Hepatocyte (in vitro differentiated cells): Measurements from ENCODE around the gene INVS. TPM values are rescaled to one million over a fixed set of nuclear protein-coding genes. Genes with fewer than 3 reads are reported as not detected.

Experiments used
- DNase-seq: peaks from one replicate; pipeline ENCODE4 v3.0.0-alpha.2; 2016; ENCODE audit warnings: low spot score
- H2AFZ ChIP-seq: fragments of 200-600 bp; sonication (generic); 2 replicates; pipeline ENCODE4 v1.6.0; 2016; ENCODE audit warnings: antibody characterized with exemption, mild to moderate bottlenecking
- H3K27ac ChIP-seq: fragments of 200-600 bp; sonication (generic); 2 replicates; pipeline ENCODE4 v1.5.1; 2016; ENCODE audit warnings: mild to moderate bottlenecking
- H3K27me3 ChIP-seq: fragments of 200-600 bp; sonication (generic); 2 replicates; pipeline ENCODE4 v1.6.1; 2016
- H3K36me3 ChIP-seq: fragments of 200-600 bp; sonication (generic); replicated peaks from 2 replicates; pipeline ENCODE4 v1.5.1; 2016; ENCODE audit warnings: low read depth; ENCODE audit not compliant: insufficient read depth
- H3K4me1 ChIP-seq: fragments of 200-600 bp; sonication (generic); 2 replicates; pipeline ENCODE4 v1.5.1; 2016; ENCODE audit warnings: mild to moderate bottlenecking, moderate library complexity; ENCODE audit not compliant: insufficient read depth
- H3K4me2 ChIP-seq: fragments of 200-600 bp; sonication (generic); 2 replicates; pipeline ENCODE4 v1.6.0; 2016
- H3K4me3 ChIP-seq: fragments of 200-600 bp; sonication (generic); 2 replicates; pipeline ENCODE4 v1.5.1; 2016; ENCODE audit warnings: mild to moderate bottlenecking
- H3K79me2 ChIP-seq: fragments of 200-600 bp; sonication (generic); 2 replicates; pipeline ENCODE4 v1.6.0; 2017; ENCODE audit warnings: mild to moderate bottlenecking
- H3K9me2 ChIP-seq: fragments of 200-600 bp; sonication (generic); replicated peaks from 2 replicates; pipeline ENCODE4 v1.6.0; 2017; ENCODE audit warnings: mild to moderate bottlenecking; ENCODE audit not compliant: insufficient read depth
- H3K9me3 ChIP-seq: fragments of 200-600 bp; sonication (generic); 2 replicates; pipeline ENCODE4 v1.5.1; 2016; ENCODE audit warnings: low read depth, mild to moderate bottlenecking
- H4K20me1 ChIP-seq: fragments of 200-600 bp; sonication (generic); 2 replicates; pipeline ENCODE4 v1.6.0; 2016; ENCODE audit warnings: mild to moderate bottlenecking; ENCODE audit not compliant: insufficient read depth, poor library complexity, severe bottlenecking
- CTCF ChIP-seq: fragments of 200-600 bp; sonication (generic); IDR thresholded peaks from 2 replicates; pipeline ENCODE4 v1.5.1; 2016; ENCODE audit warnings: antibody characterized with exemption, mild to moderate bottlenecking; ENCODE audit not compliant: poor library complexity
- EZH2 ChIP-seq: fragments of 200-600 bp; sonication (generic); IDR thresholded peaks from 2 replicates; pipeline ENCODE4 v1.6.1; 2016; ENCODE audit warnings: antibody characterized with exemption, mild to moderate bottlenecking, borderline replicate concordance
- EZH2phosphoT487 ChIP-seq: fragments of 200-600 bp; sonication (generic); IDR thresholded peaks from one replicate; pipeline ENCODE4 v1.6.1; 2018; ENCODE audit warnings: antibody characterized with exemption, mild to moderate bottlenecking, low read depth, moderate library complexity; ENCODE audit not compliant: unreplicated experiment, severe bottlenecking
- WGBS: methylation state at CpG from one replicate; pipeline ENCODE4 v1.1.6; 2016; ENCODE audit warnings: low lambda C conversion rate; ENCODE audit errors: missing lambda C conversion rate; 5-methylcytosine and 5-hydroxymethylcytosine counted together
- polyA plus RNA-seq: library from polyadenylated mRNA; unstranded; fragments of >200 nt; fragmentation: Nextera tagmentation; extraction: Ambion mirVana; gene quantifications from 2 replicates; pipeline ENCODE4 v1.2.1, GENCODE V29; 2016
- total RNA-seq: library from RNA; depleted of rRNA; stranded (reverse); fragments of >200 nt; gene quantifications from 2 replicates; pipeline ENCODE4 v1.2.3, GENCODE V29; 2014

Gene INVS
- total and polyA plus RNA-seq, 2 experiments from 2014 or later, result 10.1 to 26.5 TPM

DNA sequence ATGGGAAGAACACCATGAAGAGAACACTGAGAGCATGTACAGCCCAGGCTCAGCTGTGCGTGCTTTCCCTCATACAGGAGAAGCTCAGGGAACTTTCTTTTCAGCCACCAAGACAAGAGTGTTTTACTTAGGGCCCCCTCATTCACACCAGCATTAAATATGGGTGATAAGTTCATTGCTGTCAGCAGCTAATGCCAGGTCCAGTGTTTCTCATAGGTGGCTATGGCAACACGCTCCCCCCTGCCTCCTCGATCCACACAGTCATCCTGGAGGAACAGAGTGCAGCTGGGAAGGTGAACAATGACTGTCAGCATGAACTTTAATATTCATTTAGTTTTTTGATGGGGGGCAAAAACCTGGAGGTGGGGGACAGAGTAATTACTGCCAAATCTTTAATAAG lies 199.3 kb downstream of the INVS start:
- Histone ChIP-seq H3K79me2 (peaks cover 2% of the 10 kb centered on the region), H3K36me3 (no peaks in the 10 kb centered on the region)

GRCh38 chr9:100303747-100304146 lies 204.7 kb downstream of the INVS start:
- 95% methylated on average over 3 of the region's 3 CpGs for WGBS

More for the DNA sequence above, 199.3 kb downstream of the INVS start:
- Histone ChIP-seq H4K20me1 (no peaks in the 10 kb centered on the region), H2AFZ (no peak overlapping the region), H3K4me1 (peaks cover 18% of the 10 kb centered on the region), H3K27ac (no peak overlapping the region), H3K9me3 (no peaks in the 10 kb centered on the region), H3K27me3 (no peaks in the 10 kb centered on the region), H3K9me2 (no peaks in the 10 kb centered on the region), H3K4me3 (no peak overlapping the region), H3K4me2 (no peak overlapping the region)
- WGBS, result 94% methylated on average over 3 of the region's 3 CpGs
- TF ChIP-seq EZH2 (no peak), EZH2phosphoT487 (no peak), CTCF (no peak)
- DNase-seq, result no peak

DNA sequence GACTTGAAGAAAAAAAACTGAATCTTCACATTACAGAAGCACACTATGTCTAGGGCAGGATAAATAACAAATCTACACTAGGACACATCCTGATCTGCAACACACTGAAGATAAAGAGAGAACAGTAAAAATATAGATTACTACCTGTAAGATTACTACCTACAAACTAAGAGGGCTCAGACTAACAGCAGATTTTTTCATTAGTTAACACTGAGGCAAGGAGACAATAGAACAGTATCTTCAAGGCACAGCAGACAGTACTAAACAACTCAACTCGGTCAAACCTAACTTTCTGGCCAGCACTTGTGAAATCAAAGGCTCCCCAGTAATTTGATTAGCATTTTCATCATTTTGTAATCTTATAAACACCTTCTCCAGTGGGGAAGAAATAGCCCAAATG lies 207.2 kb downstream of the INVS start:
- no peaks in the 10 kb centered on the region for H3K4me1 ChIP-seq
- no peaks in the 10 kb centered on the region for H3K9me3 ChIP-seq
- H3K9me2 ChIP-seq, result no peaks in the 10 kb centered on the region
- DNase-seq, result no peak
- no peak overlapping the region for H3K27ac ChIP-seq
- H4K20me1 ChIP-seq, result no peaks in the 10 kb centered on the region
- 97% methylated on average over 1 of the region's 1 CpG for WGBS
- no peaks in the 10 kb centered on the region for H3K36me3 ChIP-seq
- no peak overlapping the region for H3K4me3 ChIP-seq
- TF ChIP-seq EZH2, result no peak
- no peak for TF ChIP-seq CTCF
- no peak for TF ChIP-seq EZH2phosphoT487
- no peak overlapping the region for H2AFZ ChIP-seq
- peaks cover 18% of the 10 kb centered on the region for H3K79me2 ChIP-seq
- H3K4me2 ChIP-seq, result no peak overlapping the region
- no peaks in the 10 kb centered on the region for H3K27me3 ChIP-seq

More at GRCh38 chr9:100303747-100304146, 204.7 kb downstream of the INVS start:
- Histone ChIP-seq H3K36me3 (no peaks in the 10 kb centered on the region), H3K4me3 (no peak overlapping the region), H4K20me1 (no peaks in the 10 kb centered on the region), H3K9me2 (no peaks in the 10 kb centered on the region), H3K4me2 (no peak overlapping the region), H3K27ac (no peak overlapping the region), H3K27me3 (no peaks in the 10 kb centered on the region), H2AFZ (no peak overlapping the region), H3K4me1 (peaks cover 1% of the 10 kb centered on the region), H3K9me3 (no peaks in the 10 kb centered on the region), H3K79me2 (peaks cover 20% of the 10 kb centered on the region)
- no peak for DNase-seq
- no peak for TF ChIP-seq EZH2

GRCh38 chr9:100307080-100307479 lies 208.0 kb downstream of the INVS start:
- no peaks in the 10 kb centered on the region for H4K20me1 ChIP-seq
- H3K79me2 ChIP-seq, result peaks cover 18% of the 10 kb centered on the region
- H3K27me3 ChIP-seq, result no peaks in the 10 kb centered on the region
- no peaks in the 10 kb centered on the region for H3K4me1 ChIP-seq
- H3K4me2 ChIP-seq, result no peak overlapping the region
- no peak for DNase-seq
- no peak overlapping the region for H3K4me3 ChIP-seq
- WGBS, result 92% methylated on average over 2 of the region's 2 CpGs
- no peaks in the 10 kb centered on the region for H3K9me3 ChIP-seq
- no peak for TF ChIP-seq EZH2
- TF ChIP-seq CTCF, result no peak
- TF ChIP-seq EZH2phosphoT487, result no peak
- H3K36me3 ChIP-seq, result no peaks in the 10 kb centered on the region
- H3K27ac ChIP-seq, result no peak overlapping the region
- H2AFZ ChIP-seq, result no peak overlapping the region
- no peaks in the 10 kb centered on the region for H3K9me2 ChIP-seq
